CD14-positive monocyte (primary cell): ENCODE results near the gene USP48. TPM values are rescaled to one million over a fixed set of nuclear protein-coding genes. Genes with fewer than 3 reads are reported as not detected.

Experiments
- DNase-seq, 3 donors: peaks; one replicate each; pipeline ENCODE4 v3.0.0-alpha.2; 2011 to 2022
- H2AFZ ChIP-seq: 2 replicates; pipeline ENCODE4 v1.6.0; 2012; ENCODE audit warnings: mild to moderate bottlenecking, low read depth, low read length, inconsistent platforms; ENCODE audit not compliant: insufficient read depth, poor library complexity, severe bottlenecking
- H3K27ac ChIP-seq, 2 donors: 1 replicate in 1 of 2; 2 replicates in 1 of 2; pipeline ENCODE4 v1.5.1; 2012 to 2013; ENCODE audit warnings: low read length in 2 of 2, control low read depth in 1 of 2, inconsistent platforms in 1 of 2, low read depth in 1 of 2, mild to moderate bottlenecking in 1 of 2
- H3K27me3 ChIP-seq, 2 donors: one replicate each; pipeline versions ENCODE4 v1.6.0 to v1.6.1; 2011 to 2013; ENCODE audit warnings: low read length in 2 of 2; ENCODE audit not compliant: control insufficient read depth in 2 of 2, insufficient read depth in 2 of 2
- H3K36me3 ChIP-seq, 2 donors: replicated peaks in 1 of 2; 1 replicate in 1 of 2; 2 replicates in 1 of 2; pipeline versions ENCODE4 v1.5.1 to v1.6.1; 2012 to 2013; ENCODE audit warnings: low read length in 2 of 2, control low read depth in 1 of 2, inconsistent platforms in 1 of 2, mild to moderate bottlenecking in 1 of 2; ENCODE audit not compliant: insufficient read depth in 2 of 2, control insufficient read depth in 1 of 2
- H3K4me1 ChIP-seq, 2 donors: 1 replicate in 1 of 2; 2 replicates in 1 of 2; pipeline versions ENCODE4 v1.5.1 to v1.6.1; 2012 to 2013; ENCODE audit warnings: low read length in 2 of 2, control low read depth in 1 of 2, inconsistent platforms in 1 of 2, mild to moderate bottlenecking in 1 of 2, moderate library complexity in 1 of 2; ENCODE audit not compliant: insufficient read depth in 2 of 2, control insufficient read depth in 1 of 2
- H3K4me2 ChIP-seq: replicated peaks from 2 replicates; pipeline ENCODE3; 2012; ENCODE audit warnings: low read length, moderate library complexity, mild to moderate bottlenecking; ENCODE audit not compliant: poor library complexity, severe bottlenecking; ENCODE audit errors: extremely low read depth
- H3K4me3 ChIP-seq, 3 experiments: fragments of 200-600 bp in 1 of 3; sonication (generic) in 1 of 3; replicated peaks in 1 of 3; 1 replicate in 2 of 3; 2 replicates in 1 of 3; pipeline ENCODE4 v1.5.1; 2011 to 2013; ENCODE audit warnings: low read length in 3 of 3, mild to moderate bottlenecking in 3 of 3, control low read depth in 2 of 3, low read depth in 2 of 3, inconsistent platforms in 1 of 3, moderate library complexity in 1 of 3
- H3K79me2 ChIP-seq: 2 replicates; pipeline ENCODE4 v1.6.0; 2012; ENCODE audit warnings: mild to moderate bottlenecking, control low read depth, inconsistent platforms, low read length, moderate library complexity; ENCODE audit not compliant: insufficient read depth
- H3K9ac ChIP-seq: 2 replicates; pipeline ENCODE4 v1.6.0; 2017; ENCODE audit warnings: low read length, mild to moderate bottlenecking; ENCODE audit not compliant: insufficient read depth, poor library complexity, severe bottlenecking
- H3K9me3 ChIP-seq, 2 donors: replicated peaks in 1 of 2; 1 replicate in 1 of 2; 2 replicates in 1 of 2; pipeline versions ENCODE4 v1.5.1 to v1.6.1; 2012 to 2013; ENCODE audit warnings: low read length in 2 of 2, control low read depth in 1 of 2; ENCODE audit not compliant: control insufficient read depth in 1 of 2, insufficient read depth in 1 of 2
- H4K20me1 ChIP-seq: 2 replicates; pipeline ENCODE4 v1.6.0; 2012; ENCODE audit warnings: mild to moderate bottlenecking, low read length, control low read depth, moderate library complexity; ENCODE audit not compliant: insufficient read depth
- H3K27ac Mint-ChIP-seq, 7 donors: one replicate each; pipeline ENCODE4 v1.8.0; 2020; ENCODE audit warnings: mild to moderate bottlenecking in 7 of 7, mixed read lengths in 7 of 7, moderate library complexity in 6 of 7, inconsistent platforms in 2 of 7
- H3K27me3 Mint-ChIP-seq, 3 donors: one replicate each; pipeline ENCODE4 v1.8.0; 2021 to 2022; ENCODE audit warnings: low read depth in 3 of 3, mild to moderate bottlenecking in 3 of 3, mixed read lengths in 3 of 3, moderate library complexity in 3 of 3, inconsistent platforms in 1 of 3
- H3K36me3 Mint-ChIP-seq, 2 donors: one replicate each; pipeline ENCODE4 v1.8.0; 2020; ENCODE audit warnings: mixed read lengths in 2 of 2, inconsistent platforms in 1 of 2, mild to moderate bottlenecking in 1 of 2
- H3K4me1 Mint-ChIP-seq: one replicate; pipeline ENCODE4 v1.8.0; 2020; ENCODE audit warnings: mild to moderate bottlenecking, mixed read lengths
- H3K4me3 Mint-ChIP-seq, 2 donors: one replicate each; pipeline ENCODE4 v1.8.0; 2020; ENCODE audit warnings: mild to moderate bottlenecking in 2 of 2, mixed read lengths in 2 of 2, moderate library complexity in 1 of 2
- H3K9me3 Mint-ChIP-seq, 7 donors: one replicate each; pipeline ENCODE4 v1.8.0; 2020 to 2022; ENCODE audit warnings: mixed read lengths in 7 of 7, mild to moderate bottlenecking in 6 of 7, moderate library complexity in 6 of 7, inconsistent platforms in 2 of 7
- WGBS: methylation state at CpG from one replicate; pipeline ENCODE4 v1.1.5; 2013; ENCODE audit warnings: missing lambda C conversion rate; ENCODE audit not compliant: insufficient coverage; 5-methylcytosine and 5-hydroxymethylcytosine counted together
- intact Hi-C, 2 donors: fragments of 100-400 bp; cut with micrococcal nuclease; formaldehyde crosslinking; loops; one replicate each; pipeline versions ENCODE4 v1.15.0 to v1.15.1; 2023
- polyA plus RNA-seq, 3 donors: library from polyadenylated mRNA; depleted of rRNA in 1 of 3; unstranded in 2 of 3; stranded (reverse) in 1 of 3; fragments of 300-500 nt in 2 of 3; fragments of >200 nt in 1 of 3; fragmentation: Illumina TruSeq in 2 of 3; gene quantifications; 1 replicate in 2 of 3; 2 replicates in 1 of 3; pipeline ENCODE4 v1.2.3, GENCODE V29; 2012 to 2021
- TF ChIP-seq, protein P1 (sequence below): fragments of 200-600 bp; IDR thresholded peaks from one replicate; pipeline ENCODE4 v1.8.0; 2022; ENCODE audit warnings: antibody characterized with exemption, mild to moderate bottlenecking

Gene USP48
- polyA plus RNA-seq, 3 donors, result 26.5 to 40.2 (median 34.3) TPM

GRCh38 chr1:21662426-21663247 is 120.3 kb downstream of the USP48 start:
- Mint-ChIP-seq H3K9me3 (no peaks in the 10 kb centered on the region), H3K27me3 (peaks cover 22 to 39% (median 25%) of the 10 kb centered on the region in 3 donors)
- intact Hi-C loops, result no loop called here

GRCh38 chr1:21661886-21662285 is 121.1 kb downstream of the USP48 start:
- Histone ChIP-seq H3K27ac (no peak overlapping the region), H2AFZ (no peak overlapping the region), H3K4me3 (no peak overlapping the region), H3K36me3 (no peaks in the 10 kb centered on the region), H3K27me3 (peaks cover 6 to 16% of the 10 kb centered on the region in 2 donors), H3K4me1 (peaks cover 0 to 13% of the 10 kb centered on the region in 2 donors), H3K9ac (no peak overlapping the region), H3K9me3 (no peaks in the 10 kb centered on the region), H3K79me2 (no peaks in the 10 kb centered on the region), H3K4me2 (no peak overlapping the region), H4K20me1 (no peaks in the 10 kb centered on the region)
- Mint-ChIP-seq H3K36me3 (no peaks in the 10 kb centered on the region), H3K27me3 (peaks cover 14 to 32% (median 21%) of the 10 kb centered on the region in 3 donors), H3K27ac (no peak overlapping the region), H3K4me1 (peaks cover 18% of the 10 kb centered on the region), H3K9me3 (no peaks in the 10 kb centered on the region), H3K4me3 (no peak overlapping the region)
- no peak for DNase-seq
- WGBS, result 88% methylated on average over 4 of the region's 5 CpGs
- TF ChIP-seq, protein P1, sequence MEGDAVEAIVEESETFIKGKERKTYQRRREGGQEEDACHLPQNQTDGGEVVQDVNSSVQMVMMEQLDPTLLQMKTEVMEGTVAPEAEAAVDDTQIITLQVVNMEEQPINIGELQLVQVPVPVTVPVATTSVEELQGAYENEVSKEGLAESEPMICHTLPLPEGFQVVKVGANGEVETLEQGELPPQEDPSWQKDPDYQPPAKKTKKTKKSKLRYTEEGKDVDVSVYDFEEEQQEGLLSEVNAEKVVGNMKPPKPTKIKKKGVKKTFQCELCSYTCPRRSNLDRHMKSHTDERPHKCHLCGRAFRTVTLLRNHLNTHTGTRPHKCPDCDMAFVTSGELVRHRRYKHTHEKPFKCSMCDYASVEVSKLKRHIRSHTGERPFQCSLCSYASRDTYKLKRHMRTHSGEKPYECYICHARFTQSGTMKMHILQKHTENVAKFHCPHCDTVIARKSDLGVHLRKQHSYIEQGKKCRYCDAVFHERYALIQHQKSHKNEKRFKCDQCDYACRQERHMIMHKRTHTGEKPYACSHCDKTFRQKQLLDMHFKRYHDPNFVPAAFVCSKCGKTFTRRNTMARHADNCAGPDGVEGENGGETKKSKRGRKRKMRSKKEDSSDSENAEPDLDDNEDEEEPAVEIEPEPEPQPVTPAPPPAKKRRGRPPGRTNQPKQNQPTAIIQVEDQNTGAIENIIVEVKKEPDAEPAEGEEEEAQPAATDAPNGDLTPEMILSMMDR, result no peak
- intact Hi-C loops, result no loop called here

More at GRCh38 chr1:21662426-21663247, 120.3 kb downstream of the USP48 start:
- H3K27ac ChIP-seq, result no peak overlapping the region
- no peak overlapping the region for H3K4me2 ChIP-seq
- no peaks in the 10 kb centered on the region for H3K36me3 ChIP-seq
- DNase-seq, result no peak
- Mint-ChIP-seq H3K4me3 (peak overlapping the region in 1 of 2 donors; percentile 42), H3K27ac (peak overlapping the region in 1 of 7 donors; percentile 48), H3K4me1 (peaks cover 18% of the 10 kb centered on the region), H3K36me3 (no peaks in the 10 kb centered on the region)
- H3K4me3 ChIP-seq, result no peak overlapping the region
- peaks cover 6 to 21% of the 10 kb centered on the region in 2 donors for H3K27me3 ChIP-seq
- no peaks in the 10 kb centered on the region for H3K79me2 ChIP-seq
- H2AFZ ChIP-seq, result no peak overlapping the region
- WGBS, result 85% methylated on average over 2 of the region's 6 CpGs
- H3K4me1 ChIP-seq, result peaks cover 0 to 13% of the 10 kb centered on the region in 2 donors
- TF ChIP-seq, protein P1, result no peak
- no peaks in the 10 kb centered on the region for H3K9me3 ChIP-seq
- H4K20me1 ChIP-seq, result no peaks in the 10 kb centered on the region
- H3K9ac ChIP-seq, result no peak overlapping the region
